CMK (cell line): Measurements from ENCODE around the gene HELZ2.

Experiments
- DNase-seq: peaks from one replicate; pipeline ENCODE4 v3.0.0-alpha.2; 2010; ENCODE audit warnings: low read depth

Gene HELZ2

DNA sequence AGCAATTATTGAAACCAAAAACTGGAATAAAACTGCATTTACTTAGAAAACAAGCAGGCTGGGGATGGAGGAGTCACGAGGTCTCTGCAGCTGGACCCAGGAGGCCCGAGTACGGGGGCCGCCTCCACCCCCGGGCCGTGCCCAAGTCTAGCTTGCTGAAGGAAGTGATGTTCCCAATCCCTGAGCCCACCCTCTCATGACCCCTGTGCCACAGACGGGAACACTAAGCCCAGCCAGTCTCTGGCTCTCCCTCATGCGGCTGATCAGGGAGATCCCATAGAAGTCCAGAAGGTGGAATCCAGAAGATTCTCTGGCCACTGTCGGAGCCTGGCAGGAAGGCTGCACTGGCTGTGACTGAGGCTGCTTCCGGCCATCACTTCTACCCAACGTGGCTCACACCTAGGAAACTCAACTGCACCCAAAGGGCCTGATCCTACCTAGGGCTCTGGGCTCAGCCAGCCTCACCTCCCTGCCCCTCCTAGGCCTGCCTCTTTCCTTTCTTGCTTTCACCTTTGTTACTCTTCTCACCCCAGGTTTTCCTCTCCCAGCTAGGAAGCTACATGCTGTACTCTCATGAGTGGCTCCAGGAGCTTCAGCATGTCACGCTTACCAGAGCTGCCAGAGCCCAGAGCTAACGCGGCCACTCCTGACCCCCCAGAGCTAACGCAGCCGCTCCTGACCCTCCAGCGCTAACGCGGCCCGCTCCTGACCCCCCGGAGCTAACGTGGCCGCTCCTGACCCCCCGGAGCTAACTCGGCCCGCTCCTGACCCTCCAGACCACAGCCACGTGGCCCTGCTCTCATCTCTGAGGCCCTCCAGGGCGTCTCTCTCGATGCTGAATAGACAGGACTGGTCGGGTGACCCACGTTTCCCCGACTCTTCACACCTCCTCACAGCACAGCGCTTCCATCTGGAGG is 24.7 kb upstream of the HELZ2 start:
- DNase-seq: no peak

DNA sequence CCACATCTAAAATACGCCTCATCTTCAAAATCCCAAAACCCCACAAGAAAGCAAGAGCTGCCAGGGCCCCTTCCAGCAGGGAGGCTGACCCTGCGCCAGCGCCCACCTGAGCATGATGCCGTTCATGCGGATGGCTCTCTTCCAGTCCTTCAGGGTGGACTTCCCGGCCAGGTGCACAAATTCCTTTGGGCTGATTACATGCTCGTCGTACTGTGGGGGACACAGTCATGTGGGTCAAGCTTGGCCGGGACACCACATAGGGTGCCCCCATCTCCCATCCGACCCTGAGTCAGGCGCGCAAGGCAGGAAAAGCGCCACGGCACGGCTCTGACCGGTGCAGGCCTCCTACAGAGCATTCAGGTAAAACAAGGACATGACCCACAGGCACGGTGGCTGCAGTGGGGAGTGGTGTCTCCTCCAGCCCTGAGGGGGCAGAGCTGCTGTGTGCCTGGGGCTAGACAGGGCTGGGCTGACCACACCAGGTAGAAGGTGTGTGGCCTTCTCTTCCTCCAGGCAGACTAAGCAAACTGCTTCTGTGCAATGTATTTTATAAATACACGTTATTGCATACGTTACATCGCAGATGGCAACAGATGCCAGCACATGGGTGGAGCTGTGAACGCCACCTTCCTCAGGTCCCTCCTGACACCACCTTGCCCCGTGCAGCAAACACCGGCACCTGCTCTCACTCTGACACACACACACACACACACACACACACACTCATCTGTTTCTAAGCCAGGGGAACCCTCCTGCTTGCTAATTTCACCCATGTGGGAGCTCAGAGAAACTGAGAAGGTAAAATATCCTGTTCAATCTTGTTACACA is 23.8 kb upstream of the HELZ2 start:
- DNase-seq: no peak

- DNase-seq: no peak
Observed at GRCh38 chr20:63596423-63596822, 22.4 kb upstream of the HELZ2 start.

GRCh38 chr20:63595416-63596127 is 21.5 kb upstream of the HELZ2 start:
- DNase-seq: no peak

GRCh38 chr20:63594043-63594561 is 20.1 kb upstream of the HELZ2 start:
- no peak for DNase-seq

- DNase-seq: no peak
Observed at GRCh38 chr20:63592661-63593060, 18.6 kb upstream of the HELZ2 start.

- DNase-seq: no peak
Observed at GRCh38 chr20:63591786-63592355, 17.8 kb upstream of the HELZ2 start.

- no peak for DNase-seq
Observed at GRCh38 chr20:63591147-63591533, 17.1 kb upstream of the HELZ2 start.

- DNase-seq: no peak
Observed at GRCh38 chr20:63590218-63591146, 16.4 kb upstream of the HELZ2 start.

- no peak for DNase-seq
Observed at GRCh38 chr20:63589261-63590217, 15.5 kb upstream of the HELZ2 start.

- no peak for DNase-seq
Observed at GRCh38 chr20:63588641-63589041, 14.6 kb upstream of the HELZ2 start.

- no peak for DNase-seq
Observed at GRCh38 chr20:63587776-63588591, 13.9 kb upstream of the HELZ2 start.

- DNase-seq: no peak
Observed at GRCh38 chr20:63587256-63587655, 13.2 kb upstream of the HELZ2 start.

GRCh38 chr20:63586797-63587196 is 12.8 kb upstream of the HELZ2 start:
- DNase-seq: no peak

DNA sequence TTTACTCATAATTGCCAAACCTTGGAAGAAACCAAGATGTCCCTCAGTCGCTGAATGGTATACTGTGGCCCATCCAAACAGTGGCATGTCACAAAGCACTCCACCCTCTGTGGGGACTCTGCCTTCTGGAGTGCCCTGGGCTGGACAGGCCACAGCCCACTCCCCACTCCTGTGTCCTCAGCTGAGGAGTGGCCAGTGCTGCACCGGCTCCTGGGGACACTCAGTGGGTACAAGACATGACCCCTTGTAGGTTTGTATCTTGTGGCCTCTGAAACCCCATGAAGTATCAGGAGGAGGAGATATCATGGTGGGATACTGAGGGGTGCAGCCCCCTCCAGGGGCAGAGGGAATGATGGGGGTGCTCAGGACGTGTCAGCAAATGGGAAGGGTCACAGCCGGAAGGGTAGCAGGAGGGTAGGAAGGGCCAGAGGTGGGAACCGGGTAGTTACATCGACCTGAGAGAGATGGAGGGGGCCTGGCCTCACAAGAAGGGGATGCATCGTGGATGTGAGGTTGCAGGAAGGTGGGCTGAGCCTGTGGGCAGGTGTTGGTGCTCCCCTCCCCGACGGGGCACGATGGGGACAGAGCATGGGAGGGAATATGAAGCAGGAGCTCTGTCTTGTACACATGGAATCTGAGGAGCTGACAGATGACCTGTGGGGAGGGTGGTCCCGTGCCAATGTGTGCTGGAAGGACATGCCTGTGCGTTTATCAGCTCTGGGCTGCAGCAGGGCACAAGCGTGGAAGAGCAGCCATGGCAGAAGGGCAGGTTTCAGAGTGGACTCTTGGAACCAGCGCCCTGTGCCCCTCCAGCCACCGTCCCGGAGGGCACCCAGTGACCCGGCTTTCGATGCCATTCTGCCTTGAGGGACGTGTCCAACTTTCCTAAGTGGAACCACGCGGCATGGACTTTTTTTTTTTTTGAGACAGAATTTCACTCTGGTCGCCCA is 11.9 kb upstream of the HELZ2 start:
- DNase-seq: no peak

GRCh38 chr20:63582382-63583063 is 8.5 kb upstream of the HELZ2 start:
- DNase-seq: no peak
